Measurements from ENCODE around the gene PIERCE2.
A peak's percentile ranks its signal among the peaks of the same experiment; 100 is the strongest.

Gene PIERCE2

GRCh38 chr15:55408012-55408928 is at the start of gene PIERCE2, which contains the start of gene CCPG1:
TSS of gene PIERCE2 (plus strand) at chr15:55408495. CDS start at chr15:55408769, 274 bp downstream.
TSS of gene CCPG1 (minus strand) at chr15:55408359. CDS start at chr15:55389424, 18,935 bp downstream.
- Histone ChIP-seq H3K27me3 (no peaks in the 10 kb centered on the region), H3K36me3 (no peaks in the 10 kb centered on the region), H3K4me1 (ENCODE audit: control insufficient read depth in 1 of 2, insufficient read depth in 1 of 2, low read depth in 1 of 2, low read length in 1 of 2) (peaks cover 45 to 50% of the 10 kb centered on the region in 2 experiments), H3K27ac (peak within 1 kb of the TSS; percentile 93), H3K4me3 (ENCODE audit: low read depth in 1 of 2, low read length in 1 of 2) (peak within 1 kb of the TSS; percentile 78 to 92), H3K9me3 (no peaks in the 10 kb centered on the region)
- TF ChIP-seq CTCF (IDR thresholded peaks at IDR 0.05): peak; percentile 98

- H3K27ac ChIP-seq: peak overlapping the region; percentile 45
- no peak overlapping the region for H3K4me3 ChIP-seq (ENCODE audit: low read depth in 1 of 2, low read length in 1 of 2)
- no peaks in the 10 kb centered on the region for H3K27me3 ChIP-seq
- peaks cover 0 to 3% of the 10 kb centered on the region in 2 experiments for H3K4me1 ChIP-seq (ENCODE audit: control insufficient read depth in 1 of 2, insufficient read depth in 1 of 2, low read depth in 1 of 2, low read length in 1 of 2)
- peaks cover 97% of the 10 kb centered on the region for H3K36me3 ChIP-seq
- TF ChIP-seq CTCF (IDR thresholded peaks at IDR 0.05): no peak
- no peaks in the 10 kb centered on the region for H3K9me3 ChIP-seq
These were observed 48.0 kb upstream of the PIERCE2 start for GRCh38 chr15:55360256-55360655.

- H3K27me3 ChIP-seq: no peaks in the 10 kb centered on the region
- no peaks in the 10 kb centered on the region for H3K9me3 ChIP-seq
- peaks cover 93% of the 10 kb centered on the region for H3K36me3 ChIP-seq
These were observed 47.2 kb upstream of the PIERCE2 start for GRCh38 chr15:55361048-55361447.

GRCh38 chr15:55362641-55363040 is 45.7 kb upstream of the PIERCE2 start:
- Histone ChIP-seq H3K4me1 (ENCODE audit: control insufficient read depth in 1 of 2, insufficient read depth in 1 of 2, low read depth in 1 of 2, low read length in 1 of 2) (peaks cover 3 to 14% of the 10 kb centered on the region in 2 experiments), H3K27me3 (no peaks in the 10 kb centered on the region), H3K9me3 (no peaks in the 10 kb centered on the region), H3K4me3 (ENCODE audit: low read depth in 1 of 2, low read length in 1 of 2) (no peak overlapping the region), H3K36me3 (peaks cover 90% of the 10 kb centered on the region), H3K27ac (peak overlapping the region; percentile 31)
- TF ChIP-seq CTCF (IDR thresholded peaks at IDR 0.05): no peak

More at GRCh38 chr15:55361048-55361447, 47.2 kb upstream of the PIERCE2 start:
- Histone ChIP-seq H3K4me1 (ENCODE audit: control insufficient read depth in 1 of 2, insufficient read depth in 1 of 2, low read depth in 1 of 2, low read length in 1 of 2) (peaks cover 0 to 3% of the 10 kb centered on the region in 2 experiments), H3K4me3 (ENCODE audit: low read depth in 1 of 2, low read length in 1 of 2) (no peak overlapping the region), H3K27ac (no peak overlapping the region)
- TF ChIP-seq CTCF (IDR thresholded peaks at IDR 0.05): no peak

GRCh38 chr15:55366981-55367380 is 41.3 kb upstream of the PIERCE2 start:
- no peaks in the 10 kb centered on the region for H3K27me3 ChIP-seq
- TF ChIP-seq CTCF (IDR thresholded peaks at IDR 0.05): no peak
- H3K4me3 ChIP-seq (ENCODE audit: low read depth in 1 of 2, low read length in 1 of 2): no peak overlapping the region
- peaks cover 3 to 14% of the 10 kb centered on the region in 2 experiments for H3K4me1 ChIP-seq (ENCODE audit: control insufficient read depth in 1 of 2, insufficient read depth in 1 of 2, low read depth in 1 of 2, low read length in 1 of 2)
- H3K27ac ChIP-seq: peak overlapping the region; percentile 63
- H3K36me3 ChIP-seq: peaks cover 90% of the 10 kb centered on the region
- no peaks in the 10 kb centered on the region for H3K9me3 ChIP-seq
